Measurements from ENCODE around the gene HBZ. TPM values are rescaled to one million over a fixed set of nuclear protein-coding genes. Genes with fewer than 3 reads are reported as not detected.

HBZ gene
- total and polyA plus RNA-seq, 2 of the 8 experiments (the other 6 are each of a cell fraction or from before 2014, with no cell fraction given) = 0.12 TPM; not detected in 1

DNA sequence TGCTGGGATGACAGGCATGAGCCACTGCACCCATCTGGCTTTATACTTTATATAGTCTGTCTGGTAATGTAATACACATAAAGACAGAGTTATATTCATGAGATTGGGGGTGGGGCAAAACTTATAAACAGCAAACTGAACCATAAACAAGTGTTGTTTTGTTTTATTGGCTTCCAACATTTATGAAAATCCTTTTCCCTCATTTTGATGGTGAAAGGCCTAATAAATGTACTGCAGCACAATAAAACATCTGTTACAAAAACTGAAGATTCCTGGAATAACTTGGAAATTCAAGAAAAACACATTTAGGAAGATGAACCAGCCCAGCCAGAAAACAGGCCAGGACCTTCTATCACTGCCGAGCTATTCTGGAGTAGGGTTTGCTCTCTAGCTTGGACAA is 30.1 kb upstream of the HBZ start:
- no peak overlapping the region for H3K27ac ChIP-seq (ENCODE audit: low read depth, low read length)
- ChIA-PET POLR2A (ENCODE audit: partially characterized antibody) (no interaction called here), CTCF (ENCODE audit: partially characterized antibody) (interaction anchor here (0.7 to 1.2 kb wide), 3 partner anchors 15 to 25 kb away, joined by 3 read pairs; no protein-coding TSS in a partner anchor)

More for the DNA sequence above, 30.1 kb upstream of the HBZ start:
- no peak for TF ChIP-seq NRF1 (IDR thresholded peaks at IDR 0.05; ENCODE audit: low read depth, low read length)
- TF ChIP-seq SAP30 (IDR thresholded peaks at IDR 0.05; ENCODE audit: insufficient read depth, insufficient replicate concordance, low read length) = no peak
- TF ChIP-seq POU5F1 (IDR thresholded peaks at IDR 0.05; ENCODE audit: low read depth, low read length) = no peak
- TF ChIP-seq CHD2 (IDR thresholded peaks at IDR 0.05; ENCODE audit: low read length) = no peak
- TF ChIP-seq ATF3 (IDR thresholded peaks at IDR 0.05; ENCODE audit: insufficient read depth, low read depth, low read length) = no peak
- no peak for TF ChIP-seq KDM1A (IDR thresholded peaks at IDR 0.05; ENCODE audit: borderline replicate concordance, low read length)
- no peak for TF ChIP-seq SIN3A (conservative IDR thresholded peaks at IDR 0.05 in 1 of 2, IDR thresholded peaks at IDR 0.05 in 1 of 2; ENCODE audit: low read depth in 1 of 2, low read length in 2 of 2)
- no peak for TF ChIP-seq YY1 (IDR thresholded peaks at IDR 0.05; ENCODE audit: low read depth, low read length)
- no peak for TF ChIP-seq EGR1 (IDR thresholded peaks at IDR 0.05; ENCODE audit: borderline replicate concordance, low read depth, low read length)
- no peak for TF ChIP-seq SUZ12 (IDR thresholded peaks at IDR 0.05; ENCODE audit: low read length)
- no peak for TF ChIP-seq ASH2L (IDR thresholded peaks at IDR 0.05; ENCODE audit: low read length)
- no peak for DNase-seq (ENCODE audit: low read depth in 1 of 2, low spot score in 2 of 2)
- Histone ChIP-seq H3K79me2 (ENCODE audit: control insufficient read depth in 1 of 2, insufficient read depth in 2 of 2, low read length in 2 of 2) (no peaks in the 10 kb centered on the region), H3K9me3 (ENCODE audit: insufficient read depth in 2 of 2, low read depth in 1 of 2, low read length in 1 of 2) (no peaks in the 10 kb centered on the region), H3K4me3 (ENCODE audit: extremely low read depth in 1 of 4, insufficient read depth in 2 of 4, low read depth in 3 of 4, low read length in 4 of 4) (no peak overlapping the region), H3K18ac (ENCODE audit: extremely low read depth, low read length) (no peak overlapping the region), H2BK20ac (ENCODE audit: low read length) (no peak overlapping the region), H2BK15ac (ENCODE audit: low read length) (no peak overlapping the region), H4K5ac (ENCODE audit: insufficient read length, low read depth, low read length) (no peak overlapping the region), H3K23me2 (ENCODE audit: low read depth, low read length) (no peaks in the 10 kb centered on the region), H4K91ac (replicated peaks; ENCODE audit: insufficient read length, low read length) (no peak overlapping the region), H2AK5ac (ENCODE audit: low read depth, low read length) (no peak overlapping the region), H3K36me3 (ENCODE audit: control insufficient read depth in 2 of 4, insufficient read depth in 4 of 4, low read length in 3 of 4) (peaks cover 0 to 2% (median 0%) of the 10 kb centered on the region in 4 experiments; a peak in 1 of 8 replicates), H3K4ac (replicated peaks; ENCODE audit: insufficient read length, low read depth, low read length) (no peak overlapping the region), H3K79me1 (ENCODE audit: low read depth, low read length) (peaks cover 2% of the 10 kb centered on the region; the same call in 1 of the 2 replicates), H3K56ac (replicated peaks; ENCODE audit: insufficient read length, low read depth, low read length) (no peak overlapping the region), H3K4me1 (replicated peaks in 1 of 4; ENCODE audit: control insufficient read depth in 3 of 4, insufficient read depth in 4 of 4, low read length in 3 of 4) (peaks cover 0 to 3% (median 1%) of the 10 kb centered on the region in 4 experiments; a peak in 4 of 7 replicates), H3K4me2 (ENCODE audit: insufficient read depth in 1 of 2, low read depth in 2 of 2, low read length in 2 of 2) (no peak overlapping the region), H4K8ac (ENCODE audit: extremely low read depth, insufficient read depth, low read length) (no peak overlapping the region), H3K23ac (ENCODE audit: insufficient read length) (no peak overlapping the region), H3K9ac (replicated peaks in 1 of 4; ENCODE audit: extremely low read depth in 1 of 4, low read depth in 3 of 4, low read length in 3 of 4) (no peak overlapping the region), H2BK120ac (replicated peaks; ENCODE audit: low read depth, low read length) (no peak overlapping the region), H3K14ac (ENCODE audit: insufficient read length) (no peak overlapping the region), H4K20me1 (replicated peaks in 1 of 2; ENCODE audit: control insufficient read depth in 1 of 2, insufficient read depth in 2 of 2, low read length in 2 of 2) (peaks cover 0 to 14% of the 10 kb centered on the region in 2 experiments), H2BK5ac (ENCODE audit: low read depth, low read length) (no peak overlapping the region), H3K27me3 (replicated peaks in 1 of 4; ENCODE audit: control insufficient read depth in 3 of 4, extremely low read depth in 1 of 4, insufficient read depth in 3 of 4, low read length in 3 of 4) (no peaks in the 10 kb centered on the region), H2AFZ (ENCODE audit: low read length) (no peak overlapping the region), H2BK12ac (ENCODE audit: low read depth, low read length) (no peak overlapping the region)
- WGBS, 2 experiments (ENCODE audit: extremely low coverage in 1 of 2, insufficient coverage in 1 of 2, insufficient read length in 1 of 2, insufficient replicate concordance in 2 of 2, low coverage in 1 of 2, low lambda C conversion rate in 2 of 2, missing lambda C conversion rate in 1 of 2) = 93% methylated on average over 1 of the region's 1 CpG; no CpG with 5 or more reads in 1 of the 2 experiments
- FAIRE-seq = no peak
